ENCODE results near the gene RGL2. TPM values are rescaled to one million over a fixed set of nuclear protein-coding genes. Genes with fewer than 3 reads are reported as not detected.

The RGL2 gene
- total and polyA plus RNA-seq, 2 of the 13 experiments (the other 11 are each of a cell fraction or from before 2014, with no cell fraction given): 22.9 to 47.4 TPM

DNA sequence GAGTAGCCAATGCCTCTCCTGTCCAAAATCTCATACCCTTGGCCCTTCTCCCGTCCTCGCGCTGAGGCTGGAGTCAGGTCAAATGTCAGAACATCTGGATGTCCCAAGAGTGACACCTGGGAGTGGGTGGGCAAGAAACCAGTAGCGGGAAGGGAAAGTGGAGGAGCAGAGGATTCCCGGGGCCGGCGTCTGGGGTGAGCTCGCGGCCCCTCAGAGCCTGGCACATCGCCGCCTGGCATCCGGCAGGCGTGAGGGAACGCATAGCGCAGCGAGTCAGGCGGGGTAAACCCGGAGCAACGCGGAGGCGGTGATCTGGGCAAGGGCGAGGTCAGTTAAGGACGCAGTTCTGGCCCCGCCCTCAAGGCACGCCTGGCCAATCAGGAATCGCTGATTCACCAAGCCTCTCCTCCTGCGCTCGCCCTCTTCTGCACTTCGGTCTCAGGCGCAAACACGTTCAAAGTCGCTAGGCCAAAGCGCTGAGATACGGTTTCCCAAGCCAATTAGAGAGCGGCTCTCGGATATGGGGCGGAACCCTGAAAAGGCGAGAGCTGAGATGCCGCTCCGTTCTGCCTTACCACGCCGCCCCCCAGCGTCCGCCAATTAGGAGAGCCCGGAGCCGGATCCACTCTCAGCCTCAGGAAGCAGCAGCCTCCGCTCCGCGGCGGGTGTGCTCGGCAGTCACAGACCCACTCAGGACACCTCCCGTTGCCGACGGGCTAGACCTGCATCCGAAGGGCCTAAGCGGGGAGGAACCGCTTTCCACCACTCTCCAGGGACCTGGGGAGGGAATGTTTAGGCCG, 49.6 kb downstream of the RGL2 start (continued):
- TF ChIP-seq, protein P1, sequence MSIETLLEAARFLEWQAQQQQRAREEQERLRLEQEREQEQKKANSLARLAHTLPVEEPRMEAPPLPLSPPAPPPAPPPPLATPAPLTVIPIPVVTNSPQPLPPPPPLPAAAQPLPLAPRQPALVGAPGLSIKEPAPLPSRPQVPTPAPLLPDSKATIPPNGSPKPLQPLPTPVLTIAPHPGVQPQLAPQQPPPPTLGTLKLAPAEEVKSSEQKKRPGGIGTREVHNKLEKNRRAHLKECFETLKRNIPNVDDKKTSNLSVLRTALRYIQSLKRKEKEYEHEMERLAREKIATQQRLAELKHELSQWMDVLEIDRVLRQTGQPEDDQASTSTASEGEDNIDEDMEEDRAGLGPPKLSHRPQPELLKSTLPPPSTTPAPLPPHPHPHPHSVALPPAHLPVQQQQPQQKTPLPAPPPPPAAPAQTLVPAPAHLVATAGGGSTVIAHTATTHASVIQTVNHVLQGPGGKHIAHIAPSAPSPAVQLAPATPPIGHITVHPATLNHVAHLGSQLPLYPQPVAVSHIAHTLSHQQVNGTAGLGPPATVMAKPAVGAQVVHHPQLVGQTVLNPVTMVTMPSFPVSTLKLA (IDR thresholded peaks at IDR 0.05): peak; percentile 47
- TF ChIP-seq, protein P2, sequence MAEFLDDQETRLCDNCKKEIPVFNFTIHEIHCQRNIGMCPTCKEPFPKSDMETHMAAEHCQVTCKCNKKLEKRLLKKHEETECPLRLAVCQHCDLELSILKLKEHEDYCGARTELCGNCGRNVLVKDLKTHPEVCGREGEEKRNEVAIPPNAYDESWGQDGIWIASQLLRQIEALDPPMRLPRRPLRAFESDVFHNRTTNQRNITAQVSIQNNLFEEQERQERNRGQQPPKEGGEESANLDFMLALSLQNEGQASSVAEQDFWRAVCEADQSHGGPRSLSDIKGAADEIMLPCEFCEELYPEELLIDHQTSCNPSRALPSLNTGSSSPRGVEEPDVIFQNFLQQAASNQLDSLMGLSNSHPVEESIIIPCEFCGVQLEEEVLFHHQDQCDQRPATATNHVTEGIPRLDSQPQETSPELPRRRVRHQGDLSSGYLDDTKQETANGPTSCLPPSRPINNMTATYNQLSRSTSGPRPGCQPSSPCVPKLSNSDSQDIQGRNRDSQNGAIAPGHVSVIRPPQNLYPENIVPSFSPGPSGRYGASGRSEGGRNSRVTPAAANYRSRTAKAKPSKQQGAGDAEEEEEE (CRISPR knock-in tag; IDR thresholded peaks at IDR 0.05; ENCODE audit: borderline replicate concordance): no peak
- TF ChIP-seq, protein P3, sequence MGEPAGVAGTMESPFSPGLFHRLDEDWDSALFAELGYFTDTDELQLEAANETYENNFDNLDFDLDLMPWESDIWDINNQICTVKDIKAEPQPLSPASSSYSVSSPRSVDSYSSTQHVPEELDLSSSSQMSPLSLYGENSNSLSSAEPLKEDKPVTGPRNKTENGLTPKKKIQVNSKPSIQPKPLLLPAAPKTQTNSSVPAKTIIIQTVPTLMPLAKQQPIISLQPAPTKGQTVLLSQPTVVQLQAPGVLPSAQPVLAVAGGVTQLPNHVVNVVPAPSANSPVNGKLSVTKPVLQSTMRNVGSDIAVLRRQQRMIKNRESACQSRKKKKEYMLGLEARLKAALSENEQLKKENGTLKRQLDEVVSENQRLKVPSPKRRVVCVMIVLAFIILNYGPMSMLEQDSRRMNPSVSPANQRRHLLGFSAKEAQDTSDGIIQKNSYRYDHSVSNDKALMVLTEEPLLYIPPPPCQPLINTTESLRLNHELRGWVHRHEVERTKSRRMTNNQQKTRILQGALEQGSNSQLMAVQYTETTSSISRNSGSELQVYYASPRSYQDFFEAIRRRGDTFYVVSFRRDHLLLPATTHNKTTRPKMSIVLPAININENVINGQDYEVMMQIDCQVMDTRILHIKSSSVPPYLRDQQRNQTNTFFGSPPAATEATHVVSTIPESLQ (CRISPR knock-in tag; conservative IDR thresholded peaks at IDR 0.05): no peak
- peak; percentile 31; the same call in 1 of the 2 replicates for TF ChIP-seq ZNF616 (CRISPR knock-in tag; IDR thresholded peaks at IDR 0.05; ENCODE audit: low read depth)
- TF ChIP-seq, protein P4, sequence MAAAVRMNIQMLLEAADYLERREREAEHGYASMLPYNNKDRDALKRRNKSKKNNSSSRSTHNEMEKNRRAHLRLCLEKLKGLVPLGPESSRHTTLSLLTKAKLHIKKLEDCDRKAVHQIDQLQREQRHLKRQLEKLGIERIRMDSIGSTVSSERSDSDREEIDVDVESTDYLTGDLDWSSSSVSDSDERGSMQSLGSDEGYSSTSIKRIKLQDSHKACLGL (CRISPR knock-in tag; IDR thresholded peaks at IDR 0.05): no peak; the same call in 1 of the 2 replicates
- no peak for TF ChIP-seq RBAK (CRISPR knock-in tag; IDR thresholded peaks at IDR 0.05)
- TF ChIP-seq FOXM1 (CRISPR knock-in tag; IDR thresholded peaks at IDR 0.05): no peak
- 0 out of 2 replicates have a peak, but pooled peaks have one; percentile 17 for TF ChIP-seq STAG1 (CRISPR knock-in tag; IDR thresholded peaks at IDR 0.05)
- TF ChIP-seq, protein P5, sequence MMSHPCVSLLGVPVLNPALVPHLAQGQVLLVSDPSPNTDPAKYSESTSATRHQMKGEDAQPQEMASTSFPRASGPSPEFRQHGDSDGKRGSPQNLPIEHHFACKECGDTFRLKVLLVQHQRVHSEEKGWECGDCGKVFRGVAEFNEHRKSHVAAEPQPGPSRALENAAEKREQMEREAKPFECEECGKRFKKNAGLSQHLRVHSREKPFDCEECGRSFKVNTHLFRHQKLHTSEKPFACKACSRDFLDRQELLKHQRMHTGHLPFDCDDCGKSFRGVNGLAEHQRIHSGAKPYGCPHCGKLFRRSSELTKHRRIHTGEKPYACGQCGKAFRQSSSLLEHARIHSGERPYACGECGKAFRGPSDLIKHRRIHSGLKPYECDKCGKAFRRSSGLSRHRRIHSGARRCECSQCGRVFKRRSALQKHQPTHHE (CRISPR knock-in tag; IDR thresholded peaks at IDR 0.05; ENCODE audit: borderline replicate concordance): no peak
- TF ChIP-seq ZIK1 (CRISPR knock-in tag; IDR thresholded peaks at IDR 0.05; ENCODE audit: borderline replicate concordance, low read depth): peak; percentile 93
- peak; percentile 69; the same call in 1 of the 2 replicates for TF ChIP-seq KMT2B (CRISPR knock-in tag; IDR thresholded peaks at IDR 0.05)
- TF ChIP-seq, protein P6, sequence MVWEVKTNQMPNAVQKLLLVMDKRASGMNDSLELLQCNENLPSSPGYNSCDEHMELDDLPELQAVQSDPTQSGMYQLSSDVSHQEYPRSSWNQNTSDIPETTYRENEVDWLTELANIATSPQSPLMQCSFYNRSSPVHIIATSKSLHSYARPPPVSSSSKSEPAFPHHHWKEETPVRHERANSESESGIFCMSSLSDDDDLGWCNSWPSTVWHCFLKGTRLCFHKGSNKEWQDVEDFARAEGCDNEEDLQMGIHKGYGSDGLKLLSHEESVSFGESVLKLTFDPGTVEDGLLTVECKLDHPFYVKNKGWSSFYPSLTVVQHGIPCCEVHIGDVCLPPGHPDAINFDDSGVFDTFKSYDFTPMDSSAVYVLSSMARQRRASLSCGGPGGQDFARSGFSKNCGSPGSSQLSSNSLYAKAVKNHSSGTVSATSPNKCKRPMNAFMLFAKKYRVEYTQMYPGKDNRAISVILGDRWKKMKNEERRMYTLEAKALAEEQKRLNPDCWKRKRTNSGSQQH (CRISPR knock-in tag; IDR thresholded peaks at IDR 0.05; ENCODE audit: low read depth): peak; percentile 74; the same call in 1 of the 2 replicates
- no peak; the same call in 1 of the 2 replicates for TF ChIP-seq KDM4B (CRISPR knock-in tag; IDR thresholded peaks at IDR 0.05)
- no peak for TF ChIP-seq NR3C1 (CRISPR knock-in tag; IDR thresholded peaks at IDR 0.05)
- peak; percentile 91; the same call in 1 of the 2 replicates for TF ChIP-seq SSRP1 (CRISPR knock-in tag; IDR thresholded peaks at IDR 0.05)
- no peak; the same call in 1 of the 2 replicates for TF ChIP-seq ZNF317 (CRISPR knock-in tag; IDR thresholded peaks at IDR 0.05)
- TF ChIP-seq TP53 (CRISPR knock-in tag; conservative IDR thresholded peaks at IDR 0.05): 0 out of 2 replicates have a peak, but pooled peaks have one; percentile 64
- no peak for TF ChIP-seq PCBP2 (optimal IDR thresholded peaks at IDR 0.05; ENCODE audit: low read depth, low read length, poor library complexity, severe bottlenecking)
- no peak for TF ChIP-seq EZH2 (conservative IDR thresholded peaks at IDR 0.05; ENCODE audit: low read depth, low read length)
- TF ChIP-seq PHF21A (CRISPR knock-in tag; IDR thresholded peaks at IDR 0.05): peak; percentile 87
- TF ChIP-seq ZMAT3 (CRISPR knock-in tag; conservative IDR thresholded peaks at IDR 0.05): 0 out of 2 replicates have a peak, but pooled peaks have one; percentile 38

Measured in HepG2 (cell line).